Retinal pigment epithelial cell (primary cell): ENCODE measurements around the gene L3MBTL4.
A peak's percentile ranks its signal among the peaks of the same experiment; 100 is the strongest.

Source experiments
- DNase-seq: peaks from one replicate; pipeline ENCODE4 v3.0.0-alpha.2; 2010; ENCODE audit warnings: low read depth
- H3K4me3 ChIP-seq: 2 replicates; pipeline ENCODE4 v1.5.1; 2011; ENCODE audit warnings: mild to moderate bottlenecking, low read length, control low read depth, moderate library complexity
- TF ChIP-seq, protein P1 (sequence below): conservative IDR thresholded peaks from 2 replicates; pipeline ENCODE4 v1.5.1; 2011; ENCODE audit warnings: low read depth, low read length, control low read depth, inconsistent platforms

Gene L3MBTL4

DNA sequence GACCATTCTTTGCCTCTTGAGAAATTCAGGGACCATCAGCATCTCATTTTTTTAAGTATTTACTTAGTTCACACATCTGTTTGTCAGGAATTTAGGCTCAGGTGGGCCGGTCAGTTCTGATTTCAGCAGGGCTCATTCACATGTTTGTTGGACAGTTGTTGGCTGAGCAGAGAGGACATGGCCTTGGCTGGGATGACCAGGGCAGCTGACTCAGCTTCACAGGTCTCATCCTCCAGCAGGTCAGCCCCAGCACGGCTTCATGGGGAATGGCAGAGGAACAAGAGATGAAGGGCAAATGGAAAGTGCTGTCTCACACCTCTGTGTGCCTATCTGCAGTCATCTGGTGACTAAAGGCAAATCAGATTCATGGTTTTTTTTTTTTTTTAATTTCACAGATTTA is 383.3 kb downstream of the L3MBTL4 start:
- TF ChIP-seq, protein P1, sequence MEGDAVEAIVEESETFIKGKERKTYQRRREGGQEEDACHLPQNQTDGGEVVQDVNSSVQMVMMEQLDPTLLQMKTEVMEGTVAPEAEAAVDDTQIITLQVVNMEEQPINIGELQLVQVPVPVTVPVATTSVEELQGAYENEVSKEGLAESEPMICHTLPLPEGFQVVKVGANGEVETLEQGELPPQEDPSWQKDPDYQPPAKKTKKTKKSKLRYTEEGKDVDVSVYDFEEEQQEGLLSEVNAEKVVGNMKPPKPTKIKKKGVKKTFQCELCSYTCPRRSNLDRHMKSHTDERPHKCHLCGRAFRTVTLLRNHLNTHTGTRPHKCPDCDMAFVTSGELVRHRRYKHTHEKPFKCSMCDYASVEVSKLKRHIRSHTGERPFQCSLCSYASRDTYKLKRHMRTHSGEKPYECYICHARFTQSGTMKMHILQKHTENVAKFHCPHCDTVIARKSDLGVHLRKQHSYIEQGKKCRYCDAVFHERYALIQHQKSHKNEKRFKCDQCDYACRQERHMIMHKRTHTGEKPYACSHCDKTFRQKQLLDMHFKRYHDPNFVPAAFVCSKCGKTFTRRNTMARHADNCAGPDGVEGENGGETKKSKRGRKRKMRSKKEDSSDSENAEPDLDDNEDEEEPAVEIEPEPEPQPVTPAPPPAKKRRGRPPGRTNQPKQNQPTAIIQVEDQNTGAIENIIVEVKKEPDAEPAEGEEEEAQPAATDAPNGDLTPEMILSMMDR: no peak
- no peak for DNase-seq
- no peak overlapping the region for H3K4me3 ChIP-seq

DNA sequence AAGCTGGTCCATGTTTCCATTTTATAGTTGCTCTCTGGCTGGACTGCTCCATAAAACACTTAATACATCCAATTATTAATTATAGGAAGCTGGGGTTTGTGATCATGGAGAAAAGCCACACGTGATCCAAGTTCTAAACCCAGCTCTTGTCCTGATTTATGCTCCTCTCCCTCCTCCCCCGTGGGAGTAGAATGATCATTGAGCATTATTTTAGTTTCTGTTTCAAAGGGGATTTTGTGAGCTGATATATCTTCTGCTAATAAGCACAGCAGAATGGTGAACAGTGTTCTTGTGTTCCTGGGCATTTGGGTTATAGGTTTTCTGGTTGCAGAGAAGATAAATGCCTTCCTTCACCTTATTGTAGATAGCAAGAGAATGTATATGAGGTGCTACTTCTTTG is 383.7 kb downstream of the L3MBTL4 start:
- DNase-seq: no peak
- no peak overlapping the region for H3K4me3 ChIP-seq
- TF ChIP-seq, protein P1: no peak

DNA sequence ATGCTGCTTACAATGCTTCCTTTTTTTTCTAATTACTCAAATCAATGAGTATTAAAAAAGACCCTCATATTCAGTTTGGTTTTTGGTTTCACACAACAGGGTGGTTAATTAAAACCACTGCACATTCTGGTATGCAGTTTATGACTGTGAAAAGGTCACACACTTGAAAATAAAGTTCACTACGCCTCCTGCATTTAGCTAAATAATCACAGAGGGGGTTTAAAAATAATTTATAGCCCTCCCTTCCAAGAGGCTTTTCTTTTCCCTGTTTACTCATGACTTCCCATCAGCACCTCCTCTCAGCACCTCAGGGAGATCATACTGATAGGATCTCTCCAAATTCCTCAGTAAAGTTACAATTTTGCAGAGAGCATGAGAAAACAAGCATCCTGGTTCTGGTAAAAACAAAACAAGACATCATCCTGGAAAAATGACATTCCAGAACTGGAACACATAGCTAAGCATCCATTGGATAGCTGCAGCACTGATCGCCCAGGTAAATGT is 389.9 kb downstream of the L3MBTL4 start:
- TF ChIP-seq, protein P1: no peak
- H3K4me3 ChIP-seq: no peak overlapping the region
- DNase-seq: no peak

DNA sequence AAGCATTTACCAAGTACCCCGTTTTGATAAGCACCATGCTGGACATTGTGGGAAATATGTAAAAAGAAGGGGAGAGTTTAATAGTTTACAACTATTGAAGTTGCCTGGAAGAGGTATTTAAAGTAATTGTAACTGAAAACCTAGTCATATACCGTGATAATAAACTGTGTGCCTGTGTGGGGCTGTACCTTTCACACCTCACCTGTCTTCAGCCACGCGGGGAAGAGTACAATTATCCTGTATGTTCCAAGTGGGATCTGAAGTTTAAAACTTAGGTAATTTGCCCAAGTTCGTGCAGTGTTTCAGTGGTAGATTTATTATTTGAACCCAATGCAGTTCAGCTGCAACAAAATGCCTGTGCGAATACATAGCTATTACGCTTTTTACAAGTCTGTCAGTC is 391.2 kb downstream of the L3MBTL4 start:
- TF ChIP-seq, protein P1: no peak
- DNase-seq: no peak
- no peak overlapping the region for H3K4me3 ChIP-seq

DNA sequence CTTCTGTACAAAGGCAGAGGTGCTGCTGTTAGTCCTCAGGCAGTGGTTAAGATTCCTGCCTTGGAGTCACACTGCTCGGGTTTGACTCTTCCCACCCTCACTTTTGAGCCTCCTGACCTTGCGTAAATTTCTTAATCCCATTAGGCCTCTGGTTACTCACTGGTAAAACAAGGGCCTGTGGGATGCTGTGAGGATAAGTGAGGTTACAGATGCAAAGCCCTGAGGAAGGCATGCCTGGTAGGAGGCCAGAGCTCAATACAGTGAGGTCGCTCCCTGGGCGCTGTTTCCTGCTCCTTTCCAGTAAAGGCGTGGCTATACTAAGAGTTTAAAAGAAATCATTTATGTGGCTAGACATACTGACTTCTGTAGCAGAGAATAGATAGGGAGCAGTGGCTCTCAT is 391.9 kb downstream of the L3MBTL4 start:
- peak; percentile 64 for DNase-seq
- TF ChIP-seq, protein P1: no peak
- no peak overlapping the region for H3K4me3 ChIP-seq

DNA sequence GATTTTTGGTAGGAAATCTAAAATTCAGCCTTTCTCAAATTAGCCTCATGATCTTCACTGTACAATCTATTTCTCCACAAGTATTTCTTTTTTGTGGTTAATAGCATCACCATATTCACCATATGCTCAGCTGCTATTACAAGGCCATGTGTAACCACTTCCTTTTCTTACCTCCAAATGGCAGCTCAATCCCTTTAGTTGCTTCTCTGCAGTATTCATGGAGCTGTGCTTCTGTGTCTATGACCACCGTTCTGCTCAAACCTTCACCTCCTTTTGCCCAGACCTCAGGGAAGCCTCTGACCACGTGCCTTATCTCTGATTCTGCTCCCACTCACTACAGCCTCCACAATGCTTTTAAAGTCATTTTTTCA is 392.7 kb downstream of the L3MBTL4 start:
- H3K4me3 ChIP-seq: no peak overlapping the region
- DNase-seq: no peak
- TF ChIP-seq, protein P1: no peak

DNA sequence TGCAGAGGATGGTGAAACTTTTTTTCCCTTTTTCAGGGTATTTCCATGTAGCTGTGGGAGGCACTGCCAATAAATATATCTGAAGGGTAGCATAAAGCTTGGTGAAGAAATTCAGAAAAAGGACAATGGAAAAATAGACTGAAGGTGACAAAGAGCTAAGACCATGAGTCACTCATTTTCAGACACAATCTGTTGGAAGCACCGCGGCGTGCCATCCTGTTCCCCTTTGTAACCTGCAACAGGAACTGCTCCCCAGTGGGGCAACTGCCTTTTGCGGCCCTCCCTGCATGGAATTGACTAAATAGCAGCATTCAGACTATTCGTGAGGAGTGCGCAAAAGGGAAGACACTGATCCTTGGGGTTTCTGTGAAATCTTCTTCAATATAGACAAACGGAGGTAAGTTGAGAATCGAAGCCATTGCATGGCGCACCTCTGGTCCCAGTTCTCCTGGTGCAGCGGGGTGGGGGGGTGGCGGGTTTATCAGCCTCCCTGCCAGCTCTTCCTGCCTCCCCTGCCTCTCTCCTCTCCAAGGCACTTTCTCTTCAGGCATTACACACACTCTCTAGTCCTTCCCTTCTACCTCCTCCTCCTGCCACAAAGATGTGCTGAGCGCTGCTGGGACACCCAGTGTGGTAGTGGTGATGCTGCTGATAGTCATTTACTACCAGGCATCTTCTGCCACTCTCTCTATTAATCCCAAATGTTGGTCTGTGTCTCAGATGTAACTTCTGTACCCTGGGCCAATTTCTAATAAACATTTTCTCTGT is 393.2 kb downstream of the L3MBTL4 start:
- no peak for DNase-seq
- H3K4me3 ChIP-seq: no peak overlapping the region
- TF ChIP-seq, protein P1: no peak
